Right renal cortex interstitium (tissue), 3 donors: Measurements from ENCODE around the gene NAPSA. TPM values are rescaled to one million over a fixed set of nuclear protein-coding genes. Genes with fewer than 3 reads are reported as not detected.
"Not testable (repeated sequence)": the region's sequence is repeated elsewhere in the genome, so short reads cannot be mapped to it uniquely, and the experiment has no call there.

Experiments used
- DNase-seq, 3 donors: peaks; one replicate each; pipeline ENCODE4 v3.0.0-alpha.2; 2013; ENCODE audit warnings: low read depth in 3 of 3, low spot score in 2 of 3
- polyA plus RNA-seq, 3 donors: library from polyadenylated mRNA; unstranded; fragments of 120-200 nt; gene quantifications; one replicate each; pipeline ENCODE4 v1.2.1, GENCODE V29; 2013; ENCODE audit not compliant: insufficient read length in 3 of 3

NAPSA gene
- polyA plus RNA-seq, 3 donors, result 8.2 to 9.4 (median 8.7) TPM

DNA sequence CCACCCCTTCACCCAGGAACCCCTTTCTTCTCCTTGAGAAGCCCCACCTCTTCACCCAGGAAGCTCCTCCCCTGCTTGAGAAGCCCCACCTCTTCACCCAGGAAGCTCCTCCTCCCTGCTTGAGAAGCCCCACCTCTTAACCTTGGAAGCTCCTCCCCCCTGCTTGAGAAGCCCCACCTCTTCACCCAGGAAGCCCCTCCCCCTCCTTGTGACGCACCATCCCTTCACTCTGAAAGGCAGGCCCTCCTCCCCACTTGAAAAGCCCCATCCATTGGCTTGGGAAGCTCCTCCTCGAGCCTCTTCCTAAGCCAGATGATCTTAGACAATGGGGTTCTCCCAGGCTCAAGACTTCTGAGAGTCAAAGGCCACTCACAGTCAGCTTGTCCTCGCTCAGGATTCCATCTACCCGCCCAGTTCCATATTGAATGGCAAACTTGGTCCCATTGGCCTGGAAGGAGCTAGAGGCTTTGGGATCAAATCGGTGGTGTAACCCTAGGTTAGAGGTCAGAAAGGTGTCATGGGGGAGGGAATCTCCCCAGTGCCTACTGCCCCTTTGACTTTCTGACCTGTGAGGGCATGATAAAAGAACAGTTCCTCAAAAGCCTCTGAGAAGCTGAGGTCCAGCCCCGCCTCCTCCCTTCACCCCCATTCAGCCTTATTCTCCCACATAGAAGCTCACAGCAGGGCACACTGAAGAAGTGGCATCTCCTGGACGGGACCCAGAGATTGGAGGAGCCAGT is 4.0 kb downstream of the NAPSA start:
- DNase-seq, result no peak

DNA sequence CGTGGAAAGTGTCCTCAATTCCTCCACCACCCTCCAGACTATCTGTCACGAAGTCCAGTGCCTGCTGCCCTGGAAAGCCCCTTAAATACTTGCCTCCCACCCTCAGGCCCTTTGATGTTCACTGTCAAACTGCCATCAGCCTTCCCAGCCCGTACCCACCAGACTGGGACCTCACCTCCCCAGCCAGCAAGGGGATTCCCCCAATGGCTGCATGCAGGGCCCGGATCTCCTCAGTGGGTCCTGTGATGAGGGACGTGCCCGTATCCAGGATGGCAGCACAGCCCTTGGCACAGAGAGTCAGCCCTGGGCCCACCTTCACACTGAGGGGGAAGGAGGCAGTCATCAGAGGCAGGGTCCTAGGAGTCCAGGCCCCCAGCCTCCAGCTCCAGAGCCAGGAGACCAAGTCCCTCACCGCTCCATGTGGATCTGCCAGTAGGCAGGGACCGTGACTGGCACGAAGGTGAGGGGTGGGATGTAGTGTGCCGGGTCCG is 6.1 kb downstream of the NAPSA start:
- no peak for DNase-seq

DNA sequence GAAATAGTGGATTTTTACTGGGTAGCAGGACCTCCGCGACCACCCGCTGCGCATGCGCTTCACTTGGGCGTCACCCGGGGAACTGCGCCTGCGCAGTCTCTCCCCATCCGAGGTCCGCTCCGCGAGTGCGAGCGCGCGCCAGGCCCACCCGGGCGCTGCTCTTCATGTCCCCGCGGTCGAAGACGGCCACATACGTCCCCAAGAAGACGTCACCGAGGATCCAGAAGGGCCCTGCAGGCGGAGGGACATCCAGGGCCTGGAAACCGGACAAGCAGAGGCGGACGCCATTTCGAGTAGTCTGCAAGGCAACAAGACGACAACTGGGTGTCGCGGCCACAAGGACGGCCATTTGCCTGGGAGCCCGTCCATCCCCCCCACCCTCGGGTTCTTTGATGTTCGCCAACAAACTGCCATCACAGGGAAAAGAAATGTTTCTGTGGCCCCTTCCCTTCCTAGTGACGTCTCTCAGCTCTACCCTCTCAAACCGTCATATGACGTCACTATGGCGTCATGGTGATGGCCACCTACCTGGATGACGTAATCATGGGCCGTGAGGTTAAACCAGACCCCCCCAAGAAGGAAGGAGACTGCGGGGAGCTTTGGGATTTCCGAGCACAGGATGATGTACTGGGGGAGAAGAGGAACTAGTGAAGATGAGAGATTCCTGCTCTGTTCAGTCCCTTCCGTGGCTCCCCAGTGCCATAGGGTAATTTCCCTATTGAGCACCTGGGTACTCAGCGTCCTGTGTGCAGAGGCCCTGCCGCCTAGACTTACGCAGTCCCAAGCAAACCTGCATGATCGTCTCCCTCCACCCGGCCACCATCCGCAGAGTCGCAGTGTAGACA is 6.7 kb downstream of the NAPSA start:
- DNase-seq, result peak in 1 of 3 donors; percentile 35

DNA sequence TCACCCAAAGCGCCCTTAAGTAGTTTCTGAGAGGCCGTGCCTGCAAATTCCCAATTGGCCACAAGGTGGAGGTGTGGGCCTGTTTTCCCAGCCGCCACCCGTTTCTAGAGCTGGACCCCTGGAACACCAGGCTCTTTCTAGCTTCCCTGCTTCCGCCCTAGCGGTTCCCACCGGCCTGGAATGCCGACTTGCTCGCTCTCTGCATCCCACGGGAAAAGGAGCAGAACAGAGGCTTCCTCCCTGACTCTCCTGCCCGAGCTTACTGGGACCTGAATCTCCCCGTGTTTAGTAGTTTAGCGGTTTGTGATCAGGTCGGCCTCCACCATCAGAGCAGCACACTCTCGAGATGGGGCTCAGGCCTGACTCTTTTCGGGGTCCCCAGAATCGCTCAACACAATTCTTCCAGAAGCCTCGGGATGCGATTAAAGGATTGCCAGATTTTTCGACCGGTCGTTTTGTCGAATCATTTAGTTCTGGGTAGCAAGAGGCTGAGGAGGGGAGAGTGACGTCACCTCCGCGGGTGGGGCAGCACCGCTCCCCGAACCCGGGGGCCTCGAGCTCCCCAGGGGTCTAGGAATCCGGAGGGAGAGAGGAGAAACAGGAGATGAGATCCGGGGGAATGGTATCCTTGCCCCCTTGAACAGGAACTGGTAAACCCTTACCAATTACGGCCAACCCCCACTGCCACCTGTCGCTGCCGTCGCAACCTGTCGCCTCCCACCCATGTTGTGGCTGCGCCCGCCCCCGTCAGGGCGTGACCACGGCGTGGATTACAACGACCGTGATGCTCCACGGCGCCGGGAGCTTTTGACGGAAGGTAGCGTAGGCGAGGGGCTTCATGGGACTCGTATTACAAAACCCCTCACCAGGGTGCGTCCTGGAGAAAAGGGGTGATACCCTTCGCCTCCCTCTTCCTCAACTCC is 8.0 kb downstream of the NAPSA start:
- peak in 1 of 3 donors; percentile 40 for DNase-seq

DNA sequence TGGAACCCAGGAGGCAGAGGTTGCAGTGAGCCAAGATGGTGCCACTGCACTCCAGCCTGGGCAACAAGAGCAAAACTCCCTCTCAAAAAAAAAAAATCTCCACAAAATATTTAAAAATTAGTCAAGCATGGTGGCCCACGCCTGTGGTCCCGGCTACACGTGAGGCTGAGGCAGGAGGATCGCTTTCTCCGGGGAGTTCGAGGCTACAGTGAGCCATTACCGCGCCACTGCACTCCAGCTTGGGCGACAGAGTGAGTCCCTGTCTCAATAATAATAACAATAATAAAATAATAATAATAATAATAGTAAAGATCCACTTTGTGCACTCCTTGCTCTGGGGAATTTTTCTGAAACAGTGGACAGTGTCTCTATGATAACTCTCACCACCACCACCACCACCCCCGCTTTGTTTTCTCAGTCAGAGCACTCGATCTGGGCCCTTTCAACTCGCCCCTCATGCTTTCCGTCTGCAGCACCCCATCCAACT is 8.7 kb downstream of the NAPSA start:
- DNase-seq, result no peak

DNA sequence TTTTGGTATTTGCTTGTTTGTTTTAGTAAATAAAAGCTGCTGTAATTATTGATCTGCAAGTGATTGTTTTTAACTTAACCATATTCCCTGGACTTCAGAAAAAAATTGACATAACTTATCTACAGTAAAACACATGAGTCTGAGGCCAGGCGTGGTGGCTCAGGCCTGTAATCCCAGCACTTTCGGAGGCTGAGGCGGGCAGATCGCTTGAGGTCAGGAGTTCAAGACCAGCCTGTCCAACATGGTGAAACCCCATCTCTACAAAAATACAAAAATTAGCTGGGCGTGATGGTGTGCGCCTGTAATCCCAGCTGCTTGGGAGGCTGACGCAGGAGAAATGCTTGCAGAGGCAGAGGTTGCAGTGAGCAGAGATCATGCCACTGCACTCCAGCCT is 12.0 kb downstream of the NAPSA start:
- DNase-seq, result not testable (repeated sequence)

DNA sequence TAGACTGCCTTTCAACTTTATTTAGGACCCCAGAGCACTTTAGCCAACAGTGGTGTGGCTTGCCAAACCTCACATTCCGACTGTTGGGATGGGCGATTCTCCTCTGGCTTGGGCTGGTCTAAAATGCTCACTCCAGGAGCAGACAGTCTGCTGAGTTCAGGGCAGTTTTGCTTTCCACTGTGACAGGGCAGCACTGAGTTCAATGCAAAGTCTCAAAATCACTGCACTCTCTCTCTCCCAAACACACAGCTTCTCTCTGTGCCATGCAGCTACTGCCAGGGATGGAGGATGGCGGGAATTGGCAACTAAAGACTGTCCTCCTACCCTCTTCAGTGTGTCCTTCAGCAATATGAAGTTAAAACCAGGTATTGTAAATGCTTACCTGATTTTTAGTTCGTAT is 13.2 kb downstream of the NAPSA start:
- no peak for DNase-seq

DNA sequence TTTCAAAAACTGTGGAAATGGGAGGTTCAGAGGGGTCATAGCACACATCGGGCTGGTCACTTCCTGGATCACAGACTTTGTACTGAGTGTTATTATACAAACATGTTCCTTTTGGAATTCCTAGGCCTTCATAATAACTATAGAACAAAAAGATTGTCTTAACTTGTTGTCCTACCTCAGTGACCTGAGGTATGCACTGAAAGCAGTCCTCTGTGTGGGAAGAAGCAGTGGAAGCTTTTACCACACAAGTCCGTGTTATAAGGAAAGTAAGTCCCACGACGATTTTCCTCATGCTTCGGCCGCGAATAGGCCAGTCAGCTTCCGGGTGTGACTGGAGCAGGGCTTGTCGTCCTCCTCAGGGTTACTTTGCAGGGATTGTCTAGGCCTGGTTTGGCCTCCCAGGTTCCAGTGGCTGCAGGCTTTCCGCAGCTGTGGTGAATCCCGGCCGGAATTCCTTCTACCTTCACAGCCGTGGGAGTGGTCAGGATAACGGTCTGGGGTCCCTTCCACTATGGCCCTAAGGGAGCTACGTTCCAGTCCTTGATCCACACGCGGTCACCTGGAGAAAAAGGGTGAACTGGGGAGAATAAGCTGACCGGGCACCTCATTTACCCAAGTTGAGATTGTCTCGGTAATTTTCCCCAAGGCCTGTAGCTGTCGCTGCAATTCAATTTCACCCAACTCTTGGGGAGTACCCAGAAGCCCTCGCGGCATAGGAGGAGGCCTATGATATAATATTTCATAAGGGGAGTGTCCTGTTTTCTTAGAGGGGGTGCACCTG is 16.0 kb downstream of the NAPSA start:
- DNase-seq, result no peak

DNA sequence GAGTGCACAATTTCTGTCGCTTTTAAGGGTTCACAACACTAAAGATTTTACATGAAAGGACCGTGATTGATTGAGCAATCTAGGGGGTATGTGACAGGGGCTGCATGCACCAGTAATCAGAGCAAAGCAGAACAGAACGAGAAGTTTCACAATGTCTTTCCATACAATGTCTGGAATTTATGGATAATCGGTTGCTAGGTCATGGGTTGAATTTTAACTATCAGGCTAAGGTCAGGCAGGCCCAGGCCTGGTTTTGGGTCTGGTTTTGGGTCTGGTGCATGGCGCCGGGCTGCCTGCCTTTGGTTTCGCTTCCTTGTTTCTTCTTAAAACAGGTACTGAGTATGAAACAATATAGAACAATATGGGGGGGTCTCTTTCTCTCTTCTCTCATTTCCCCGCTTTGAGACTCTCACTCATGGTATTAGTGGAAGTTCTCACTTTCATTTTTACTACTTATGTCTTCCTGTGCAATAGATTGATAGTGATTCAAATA is 18.3 kb downstream of the NAPSA start:
- DNase-seq, result not testable (repeated sequence)

DNA sequence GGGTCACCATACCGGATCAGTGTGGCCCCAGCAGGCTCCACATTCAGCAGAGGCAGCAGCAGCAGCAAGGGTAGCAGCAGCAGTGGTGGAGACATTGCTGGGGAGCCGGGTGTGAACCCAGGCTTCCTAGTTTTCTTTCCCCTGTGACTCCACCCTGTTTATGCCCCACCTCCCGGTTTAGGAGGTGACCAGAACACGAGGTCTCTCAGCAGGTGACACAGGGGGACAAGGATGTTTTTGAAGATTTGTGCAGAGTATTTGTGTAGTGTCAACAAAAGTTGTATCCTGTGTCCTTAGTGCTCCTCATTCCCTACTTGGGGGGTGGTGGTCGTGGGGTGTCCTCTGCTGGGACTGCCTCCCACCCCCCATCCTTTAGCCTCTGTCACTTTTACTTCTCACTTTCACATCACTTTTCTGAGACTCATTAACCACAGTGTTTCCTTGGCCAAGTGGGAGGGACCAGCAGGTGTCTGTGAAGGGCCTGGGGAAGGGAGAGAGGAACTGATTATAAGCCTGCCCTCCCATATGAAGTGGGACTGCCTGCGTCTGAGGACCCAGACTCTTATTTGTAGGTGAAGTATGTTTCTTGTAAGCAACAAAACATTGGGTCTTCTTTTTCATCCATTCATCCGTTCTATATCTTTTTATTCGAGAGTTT is 20.6 kb downstream of the NAPSA start:
- DNase-seq, result no peak

DNA sequence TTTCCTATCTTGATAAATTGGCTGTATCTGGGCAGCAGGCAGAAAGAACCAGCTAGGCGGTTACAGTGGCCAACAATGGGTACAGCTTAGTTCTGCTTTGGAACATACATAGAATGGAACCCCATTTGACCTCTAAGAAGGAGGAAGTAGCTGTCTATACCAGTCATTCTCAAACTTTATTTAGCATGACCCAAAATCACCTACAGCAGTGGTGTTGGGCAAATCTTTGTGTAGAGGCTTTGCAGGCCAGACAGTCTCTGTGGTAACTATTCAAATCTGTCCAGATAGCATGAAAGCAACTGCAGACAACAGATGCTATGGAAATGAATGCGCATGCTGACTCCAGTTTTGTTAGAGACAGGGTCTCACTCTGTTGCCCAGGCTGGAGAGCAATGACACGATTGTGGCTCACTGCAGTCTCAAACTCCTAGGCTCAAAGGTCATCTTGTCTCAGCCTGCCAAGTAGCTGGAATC is 24.3 kb downstream of the NAPSA start:
- no peak for DNase-seq

DNA sequence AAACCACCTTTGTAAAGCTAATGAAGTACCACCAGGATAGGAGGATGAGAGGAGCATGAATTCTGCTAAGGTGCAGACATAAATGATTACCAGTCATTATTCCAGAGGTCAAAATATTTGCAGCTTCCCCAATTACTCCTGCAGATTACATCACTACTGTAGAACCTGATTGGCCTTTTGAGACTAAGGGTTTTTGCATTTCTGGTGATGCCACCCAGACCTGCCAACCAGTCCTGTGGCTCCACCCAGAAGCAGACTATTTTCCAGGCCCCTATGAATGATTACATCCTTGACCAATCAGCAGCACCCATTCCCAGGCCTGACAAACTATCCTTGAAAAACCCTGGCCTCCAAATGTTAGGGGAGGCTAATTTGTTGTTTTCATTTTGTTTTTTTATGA is 25.1 kb downstream of the NAPSA start:
- DNase-seq, result no peak

DNA sequence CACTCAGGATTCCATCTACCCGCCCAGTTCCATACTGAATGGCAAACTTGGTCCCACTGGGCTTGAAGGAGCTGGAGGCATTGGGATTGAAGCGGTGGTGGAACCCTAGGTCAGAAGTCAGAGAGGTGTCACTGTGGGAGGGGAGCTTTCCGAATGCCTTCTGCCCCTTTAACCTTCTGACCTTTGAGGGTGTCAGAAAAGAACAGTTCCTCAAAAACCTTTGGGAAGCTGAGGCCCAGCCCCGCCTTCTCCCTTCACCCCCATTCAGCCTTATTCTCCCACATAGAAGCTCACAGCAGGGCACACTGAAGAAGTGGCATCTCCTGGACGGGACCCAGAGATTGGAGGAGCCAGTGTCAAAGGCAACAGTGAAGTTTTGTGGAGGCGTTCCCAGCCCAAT is 28.4 kb downstream of the NAPSA start:
- DNase-seq, result not testable (repeated sequence)

DNA sequence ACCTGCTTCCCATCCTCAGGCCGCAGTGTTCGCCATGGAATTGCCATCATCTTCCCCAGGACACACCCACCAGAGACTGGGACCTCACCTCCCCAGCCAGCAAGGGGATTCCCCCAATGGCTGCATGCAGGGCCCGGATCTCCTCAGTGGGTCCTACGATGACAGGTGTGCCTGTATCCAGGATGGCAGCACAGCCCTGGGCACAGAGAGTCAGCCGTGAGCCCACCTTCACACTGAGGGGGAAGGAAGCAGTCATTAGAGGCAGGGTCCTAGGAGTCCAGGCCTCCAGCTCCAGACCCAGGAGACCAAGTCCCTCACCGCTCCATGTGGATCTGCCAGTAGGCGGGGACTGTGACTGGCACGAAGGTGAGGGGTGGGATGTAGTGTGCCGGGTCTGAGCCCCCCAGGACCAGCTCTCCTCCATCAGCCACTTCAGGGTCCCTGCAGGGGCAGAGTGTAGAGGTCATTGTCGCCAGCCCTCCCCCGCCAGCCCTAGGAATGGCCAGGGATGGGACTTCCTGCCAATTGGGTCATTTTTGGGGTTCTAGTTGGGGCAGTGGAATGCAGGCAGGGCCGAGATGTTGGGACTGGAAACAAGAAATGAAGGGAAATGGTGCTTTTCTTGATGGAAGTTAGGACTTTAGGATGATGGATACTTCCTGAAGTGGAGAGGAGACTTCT is 30.6 kb downstream of the NAPSA start:
- no peak for DNase-seq

DNA sequence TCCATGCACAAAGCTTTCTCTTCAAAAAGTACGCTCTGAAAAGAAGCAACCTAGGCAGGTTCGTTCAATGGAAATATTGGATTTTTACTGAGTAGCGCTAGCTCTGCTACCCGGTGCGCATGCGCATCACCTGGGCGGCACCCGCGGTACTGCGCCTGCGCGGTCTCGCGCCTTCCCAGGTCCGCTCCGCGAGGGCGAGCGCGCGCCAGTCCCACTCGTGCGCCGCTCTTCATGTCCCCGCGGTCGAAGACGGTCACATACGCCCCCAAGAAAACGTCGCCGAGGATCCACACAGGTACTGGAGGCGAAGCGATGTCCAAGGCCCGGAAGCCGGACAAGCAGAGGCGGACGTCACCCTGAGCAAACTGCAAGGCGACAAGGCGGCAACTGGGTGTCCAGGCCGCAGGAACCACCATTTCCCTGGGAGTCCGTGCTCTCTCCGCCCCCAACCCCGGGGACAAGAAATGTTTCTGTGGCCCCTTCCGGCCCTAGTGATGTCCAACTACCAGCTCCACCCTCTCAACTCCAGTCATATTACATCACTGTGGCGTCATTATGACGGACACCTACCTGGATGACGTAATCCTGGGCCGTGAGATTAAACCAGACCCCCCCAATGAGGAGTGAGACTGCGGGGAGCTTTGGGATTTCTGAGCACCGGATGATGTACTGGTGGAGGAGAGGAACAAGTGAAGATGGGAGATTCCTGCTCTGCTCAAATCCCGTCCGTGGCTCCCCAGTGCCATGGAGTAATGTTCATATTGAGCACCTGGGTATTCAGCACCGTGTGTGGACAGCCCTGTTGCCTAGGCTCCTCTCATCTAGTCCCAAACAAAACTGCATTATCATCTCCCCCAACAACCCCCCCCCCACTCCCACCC is 31.5 kb downstream of the NAPSA start:
- DNase-seq, result no peak

DNA sequence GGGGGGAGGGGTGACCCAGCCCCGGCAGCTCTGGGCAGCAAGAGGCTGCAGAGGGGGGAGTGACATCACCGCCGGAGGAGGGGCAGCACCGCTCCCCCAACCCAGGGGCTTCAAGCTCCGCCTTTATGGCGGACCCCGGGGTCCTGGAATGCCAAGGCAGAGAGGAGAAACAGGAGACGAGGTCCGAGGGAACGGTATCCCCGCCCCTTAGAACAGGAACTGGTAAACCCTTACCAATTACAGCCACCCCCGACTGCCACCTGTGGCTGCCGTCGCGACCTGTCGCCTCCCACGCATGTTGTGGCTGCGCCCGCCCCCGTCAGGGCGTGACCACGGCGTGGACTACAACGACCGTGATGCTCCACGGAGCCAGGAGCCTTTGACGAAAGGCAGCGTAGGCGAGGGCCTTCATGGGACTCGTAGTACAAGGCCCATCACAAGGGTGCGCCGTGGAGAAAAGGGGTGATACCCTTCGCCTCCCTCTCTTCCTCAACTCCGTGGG is 32.2 kb downstream of the NAPSA start:
- DNase-seq, result peak; percentile 86 to 95 (median 90)
